ENCODE measurements around the gene VAC14.

VAC14 gene

DNA sequence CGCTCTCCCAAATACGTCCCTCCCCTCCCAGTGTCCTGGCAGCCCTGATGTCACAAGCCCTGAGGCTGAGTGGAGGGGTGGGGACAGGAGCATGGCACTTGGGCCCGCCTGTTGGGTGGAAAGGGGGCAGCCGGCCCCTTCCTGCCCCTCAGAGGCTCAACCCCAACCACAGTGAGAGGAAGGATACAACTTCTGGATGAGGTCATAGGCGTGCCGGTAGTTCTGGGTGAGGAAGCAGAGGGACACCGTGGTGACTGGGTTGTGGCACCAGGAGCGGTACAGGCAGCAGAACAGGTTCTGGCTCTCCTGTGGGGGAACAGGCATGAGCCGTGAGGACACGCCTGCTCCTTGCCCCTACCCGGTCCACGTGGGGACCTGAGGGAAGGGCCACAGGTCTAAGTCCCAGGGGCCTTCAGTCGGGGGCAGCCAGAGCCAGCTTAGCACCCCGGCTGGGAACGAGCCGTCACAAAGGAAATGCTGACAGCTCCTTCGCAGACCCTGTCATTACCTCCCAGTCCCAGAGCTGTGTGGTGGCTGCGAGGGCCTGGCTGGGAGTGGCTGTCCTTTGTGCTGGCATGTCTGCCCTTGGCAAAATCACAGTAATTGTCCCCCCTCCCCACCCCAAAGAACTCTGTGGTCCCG, 103.9 kb downstream of the VAC14 start:
- Mint-ChIP-seq H3K4me1 (ENCODE audit: low read depth) (peaks cover 35% of the 10 kb centered on the region), H3K27ac (peak overlapping the region; percentile 88), H3K9me3 (ENCODE audit: low read depth) (no peaks in the 10 kb centered on the region), H3K36me3 (peaks cover 2% of the 10 kb centered on the region), H3K4me3 (peak overlapping the region; percentile 58), H3K27me3 (no peaks in the 10 kb centered on the region)

DNA sequence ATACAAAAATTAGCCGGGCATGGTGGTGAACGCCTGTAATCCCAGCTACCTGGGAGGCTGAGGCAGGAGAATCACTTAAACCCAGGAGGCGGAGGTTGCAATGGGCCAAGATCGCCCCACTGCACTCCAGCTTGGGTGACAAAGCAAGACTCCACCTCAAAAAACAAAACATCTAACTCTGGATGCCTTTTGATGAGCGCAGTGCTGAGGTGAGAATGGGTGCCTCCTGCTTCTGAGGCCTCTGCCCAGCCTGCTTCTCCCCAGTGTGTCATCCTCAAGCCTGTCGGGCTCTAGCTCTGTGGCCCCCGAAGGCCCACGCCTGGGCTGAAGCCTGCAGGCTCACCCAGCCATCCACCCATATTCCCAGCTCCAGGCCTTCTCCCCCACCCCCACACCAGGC, 104.6 kb downstream of the VAC14 start:
- Mint-ChIP-seq H3K36me3 (peaks cover 2% of the 10 kb centered on the region), H3K4me3 (peak overlapping the region; percentile 20), H3K27ac (peak overlapping the region; percentile 88), H3K9me3 (ENCODE audit: low read depth) (no peaks in the 10 kb centered on the region), H3K27me3 (no peaks in the 10 kb centered on the region), H3K4me1 (ENCODE audit: low read depth) (peaks cover 35% of the 10 kb centered on the region)

DNA sequence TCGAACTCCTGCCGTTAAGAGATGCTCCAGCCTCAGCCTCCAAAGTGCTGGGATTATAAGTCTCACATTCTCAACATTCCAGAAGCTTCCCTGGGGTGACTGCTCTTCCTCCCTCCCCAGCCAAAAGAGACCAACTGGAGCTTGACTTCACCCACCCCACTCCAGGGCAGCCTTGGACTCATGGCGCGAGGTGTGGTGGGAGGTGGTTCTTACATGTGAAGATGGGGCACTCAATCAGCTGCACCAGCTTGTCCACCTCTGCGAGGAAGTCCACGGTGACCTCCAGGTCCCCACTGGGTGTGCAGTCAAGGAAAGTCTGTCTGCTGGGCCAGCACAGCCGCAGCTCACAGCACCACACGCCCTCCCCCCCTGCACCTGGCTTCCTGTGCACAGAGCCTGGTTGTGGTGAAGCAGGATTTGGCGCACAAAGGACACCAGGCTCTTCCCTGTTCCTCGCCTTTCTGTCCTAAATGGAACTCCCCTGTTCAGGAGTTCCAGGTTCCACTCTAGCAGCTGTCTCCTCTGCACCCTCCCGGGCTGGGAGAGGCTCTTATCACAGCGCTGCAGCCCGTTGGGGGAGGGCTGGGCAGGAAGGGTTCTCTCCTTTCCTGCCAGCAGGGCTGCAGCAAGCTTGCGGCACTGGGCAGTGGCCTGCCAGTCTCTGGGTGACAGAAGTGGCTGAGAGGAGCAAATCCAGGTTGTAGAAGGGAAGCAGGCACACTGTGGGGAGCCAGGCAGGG, 105.5 kb downstream of the VAC14 start:
- H3K36me3 Mint-ChIP-seq, result peaks cover 2% of the 10 kb centered on the region
- no peaks in the 10 kb centered on the region for H3K9me3 Mint-ChIP-seq (ENCODE audit: low read depth)
- no peaks in the 10 kb centered on the region for H3K27me3 Mint-ChIP-seq
- peaks cover 35% of the 10 kb centered on the region for H3K4me1 Mint-ChIP-seq (ENCODE audit: low read depth)
- peak overlapping the region; percentile 88 for H3K27ac Mint-ChIP-seq
- peak overlapping the region; percentile 22 for H3K4me3 Mint-ChIP-seq

DNA sequence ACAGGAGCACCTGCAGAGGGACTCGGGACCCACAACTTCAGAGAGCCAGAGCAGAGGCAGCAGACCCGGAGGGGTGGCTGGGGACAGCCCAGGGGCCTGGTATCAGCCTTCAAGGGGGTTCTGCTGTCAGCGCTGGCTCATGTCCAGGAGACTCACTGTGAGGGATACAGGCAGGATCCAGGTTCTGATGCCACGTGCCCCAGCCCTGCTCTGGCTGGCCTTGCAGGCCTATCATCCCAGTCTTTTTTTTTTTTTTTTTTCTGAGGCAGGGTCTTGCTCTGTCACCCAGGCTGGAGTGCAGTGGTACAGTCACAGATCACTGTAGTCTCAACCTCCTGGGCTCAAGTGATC, 106.1 kb downstream of the VAC14 start:
- no peak overlapping the region for H3K27ac Mint-ChIP-seq
- no peaks in the 10 kb centered on the region for H3K27me3 Mint-ChIP-seq
- no peaks in the 10 kb centered on the region for H3K9me3 Mint-ChIP-seq (ENCODE audit: low read depth)
- H3K4me1 Mint-ChIP-seq (ENCODE audit: low read depth), result peaks cover 35% of the 10 kb centered on the region
- H3K36me3 Mint-ChIP-seq, result peaks cover 2% of the 10 kb centered on the region
- no peak overlapping the region for H3K4me3 Mint-ChIP-seq

DNA sequence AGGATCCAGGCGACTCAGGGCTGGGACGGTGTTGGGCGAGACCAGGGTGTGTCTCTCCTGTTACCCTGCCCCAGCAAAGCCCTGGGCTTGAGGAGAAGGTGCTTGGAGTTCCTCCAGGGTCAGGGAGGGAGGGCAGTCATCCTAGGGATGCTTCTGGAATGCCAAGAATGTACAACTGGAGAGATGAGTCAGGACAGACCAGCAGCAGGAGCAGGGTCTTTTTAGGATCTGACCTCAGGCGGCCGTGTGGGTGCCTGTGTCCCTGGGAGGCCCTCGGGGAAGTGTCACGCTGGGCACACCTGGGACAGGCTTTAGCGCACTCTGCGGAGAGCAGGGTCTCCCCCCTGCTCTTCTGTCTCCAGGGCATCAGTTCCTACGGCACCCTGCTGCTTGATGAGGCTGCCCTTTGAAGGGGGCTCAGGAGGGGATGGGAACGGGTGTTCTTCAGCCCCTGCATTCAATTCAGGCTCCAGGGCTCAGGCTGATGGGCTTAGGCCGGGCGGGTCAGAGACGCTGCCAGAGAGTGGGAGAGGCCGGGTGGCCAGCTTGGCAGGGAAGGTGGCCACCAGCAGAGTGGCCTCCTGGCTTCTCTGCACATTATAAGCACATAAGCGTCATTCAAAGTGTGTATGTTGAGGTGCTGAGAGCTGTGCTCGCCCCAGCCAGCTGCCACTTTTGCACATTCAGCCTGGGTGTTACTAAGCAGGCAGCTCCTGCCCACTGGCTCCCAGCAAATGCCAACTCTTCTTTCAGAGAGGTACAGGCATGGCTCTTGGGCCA, 106.7 kb downstream of the VAC14 start:
- Mint-ChIP-seq H3K4me3 (no peak overlapping the region), H3K9me3 (ENCODE audit: low read depth) (no peaks in the 10 kb centered on the region), H3K36me3 (peaks cover 2% of the 10 kb centered on the region), H3K27ac (no peak overlapping the region), H3K27me3 (no peaks in the 10 kb centered on the region), H3K4me1 (ENCODE audit: low read depth) (peaks cover 34% of the 10 kb centered on the region)

DNA sequence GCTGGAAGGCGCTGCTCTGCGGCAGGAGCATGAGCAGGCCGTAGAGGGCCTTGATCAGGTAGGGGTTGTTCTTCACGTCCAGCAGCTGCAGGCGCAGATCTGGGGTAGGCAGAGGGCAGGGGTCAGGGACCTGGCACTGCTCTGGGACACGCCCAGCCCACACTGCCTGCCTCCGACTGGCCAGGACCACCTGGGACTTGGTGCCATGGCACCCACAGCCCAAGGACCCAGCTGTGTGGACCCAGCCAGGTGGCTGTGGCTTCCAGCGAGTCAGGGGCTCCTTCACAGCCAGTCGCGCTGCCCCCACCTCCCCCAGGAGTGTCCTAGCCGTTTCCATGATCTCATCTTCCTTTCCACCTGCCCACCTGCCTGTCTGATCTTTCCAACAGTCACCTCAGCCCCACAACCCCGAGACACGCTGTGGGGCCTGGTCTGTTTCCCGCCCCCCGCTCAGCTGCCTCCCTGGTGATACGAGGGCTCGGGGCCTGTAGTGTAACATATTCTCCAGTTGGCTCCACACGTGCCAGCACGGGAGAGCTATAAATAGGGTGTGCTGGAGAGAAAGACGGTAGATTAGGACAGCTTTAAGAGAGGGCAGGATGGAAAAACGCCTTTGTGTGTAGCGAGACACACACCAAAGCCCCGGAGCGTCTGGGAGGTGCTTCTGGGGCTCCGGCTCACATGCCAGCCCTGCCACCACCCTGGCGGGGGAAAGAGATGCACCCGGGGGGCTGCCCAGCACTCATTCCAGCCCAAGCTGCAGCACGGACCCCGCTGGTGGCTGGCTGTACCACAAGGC, 107.9 kb downstream of the VAC14 start:
- H3K4me1 Mint-ChIP-seq (ENCODE audit: low read depth), result peaks cover 28% of the 10 kb centered on the region
- no peaks in the 10 kb centered on the region for H3K9me3 Mint-ChIP-seq (ENCODE audit: low read depth)
- H3K36me3 Mint-ChIP-seq, result no peaks in the 10 kb centered on the region
- H3K4me3 Mint-ChIP-seq, result no peak overlapping the region
- H3K27me3 Mint-ChIP-seq, result no peaks in the 10 kb centered on the region
- no peak overlapping the region for H3K27ac Mint-ChIP-seq

DNA sequence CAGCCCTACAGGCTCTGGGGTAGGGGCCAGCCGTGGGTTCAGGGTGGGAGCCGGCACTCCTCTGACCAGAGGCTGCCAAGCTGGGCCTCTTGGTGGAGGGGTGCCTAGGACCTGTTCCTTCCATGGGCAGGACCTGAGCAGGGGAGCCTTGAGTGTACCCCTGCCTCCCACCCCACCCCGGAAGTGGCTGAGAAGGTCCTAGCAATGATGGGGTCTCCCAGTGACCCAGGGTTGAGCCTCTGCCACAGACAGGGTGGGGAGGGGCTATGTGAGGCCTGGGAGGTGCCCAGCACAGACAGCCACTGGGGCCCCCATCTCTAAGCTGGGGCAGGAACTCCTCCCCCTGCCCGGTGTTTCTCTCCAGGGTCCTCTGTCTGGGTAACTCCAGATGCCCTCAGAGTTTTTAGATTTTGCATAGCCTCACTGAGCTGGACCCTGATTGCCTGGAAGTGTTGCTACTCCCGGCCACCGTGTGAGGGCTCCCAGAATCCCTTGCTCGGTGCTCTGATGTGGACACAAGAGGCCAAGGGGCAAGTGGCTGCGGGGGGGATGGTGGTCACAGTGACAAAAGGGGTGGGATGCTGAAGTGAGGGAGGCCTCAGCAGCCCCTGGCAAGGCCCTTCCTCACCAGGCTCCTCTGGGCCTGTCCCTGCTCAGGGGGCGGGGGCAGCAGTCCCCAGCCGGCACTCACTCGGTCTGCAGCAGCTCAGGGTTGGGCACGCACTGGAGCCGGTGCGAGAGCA, 108.7 kb downstream of the VAC14 start:
- H3K36me3 Mint-ChIP-seq, result no peaks in the 10 kb centered on the region
- H3K4me3 Mint-ChIP-seq, result no peak overlapping the region
- H3K4me1 Mint-ChIP-seq (ENCODE audit: low read depth), result peaks cover 23% of the 10 kb centered on the region
- H3K9me3 Mint-ChIP-seq (ENCODE audit: low read depth), result no peaks in the 10 kb centered on the region
- no peaks in the 10 kb centered on the region for H3K27me3 Mint-ChIP-seq
- no peak overlapping the region for H3K27ac Mint-ChIP-seq

DNA sequence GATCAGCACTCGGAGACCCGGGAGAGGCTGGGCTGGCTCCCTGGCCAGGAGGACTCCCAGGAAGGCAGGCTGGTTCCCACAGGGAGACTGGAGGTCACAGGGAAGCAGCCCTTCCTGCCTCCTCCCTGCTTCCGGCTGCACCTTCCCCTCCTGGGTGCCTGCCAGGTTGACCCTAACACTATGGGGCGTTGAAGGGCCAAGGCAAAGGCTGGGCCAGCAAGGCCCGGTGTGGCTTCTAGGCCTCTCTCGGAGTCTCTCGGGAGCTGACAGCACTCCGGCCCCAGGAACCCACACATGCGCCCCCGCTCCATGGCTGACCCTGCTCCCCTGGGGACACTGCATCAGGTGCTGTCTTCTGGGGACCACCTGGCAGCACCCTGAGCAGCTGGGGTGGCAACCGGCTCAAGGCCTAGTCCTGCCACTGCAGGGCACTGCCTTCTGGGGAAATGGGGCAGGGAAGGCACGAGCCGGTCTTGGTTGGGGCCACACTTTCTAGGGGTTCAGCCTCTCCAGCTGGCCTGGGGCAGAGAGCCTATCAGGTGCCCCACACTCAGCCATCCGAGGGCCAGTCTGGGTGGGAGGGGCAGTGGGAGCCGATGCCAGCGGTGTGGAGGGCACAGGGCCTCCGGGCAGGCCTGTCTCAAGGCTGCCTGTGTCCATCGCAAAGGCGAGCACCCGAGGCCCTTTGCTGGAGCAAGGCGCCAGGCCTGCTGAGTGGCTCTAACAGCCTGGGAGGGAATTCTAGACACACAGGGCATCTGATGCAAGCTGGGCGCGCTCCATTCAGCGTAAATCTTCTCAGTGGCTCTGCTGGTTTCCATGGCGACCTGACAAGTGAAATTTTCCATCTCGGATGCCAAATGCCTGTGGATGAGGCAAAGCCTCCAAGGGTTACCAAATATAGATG, 109.5 kb downstream of the VAC14 start:
- no peaks in the 10 kb centered on the region for H3K27me3 Mint-ChIP-seq
- no peak overlapping the region for H3K27ac Mint-ChIP-seq

DNA sequence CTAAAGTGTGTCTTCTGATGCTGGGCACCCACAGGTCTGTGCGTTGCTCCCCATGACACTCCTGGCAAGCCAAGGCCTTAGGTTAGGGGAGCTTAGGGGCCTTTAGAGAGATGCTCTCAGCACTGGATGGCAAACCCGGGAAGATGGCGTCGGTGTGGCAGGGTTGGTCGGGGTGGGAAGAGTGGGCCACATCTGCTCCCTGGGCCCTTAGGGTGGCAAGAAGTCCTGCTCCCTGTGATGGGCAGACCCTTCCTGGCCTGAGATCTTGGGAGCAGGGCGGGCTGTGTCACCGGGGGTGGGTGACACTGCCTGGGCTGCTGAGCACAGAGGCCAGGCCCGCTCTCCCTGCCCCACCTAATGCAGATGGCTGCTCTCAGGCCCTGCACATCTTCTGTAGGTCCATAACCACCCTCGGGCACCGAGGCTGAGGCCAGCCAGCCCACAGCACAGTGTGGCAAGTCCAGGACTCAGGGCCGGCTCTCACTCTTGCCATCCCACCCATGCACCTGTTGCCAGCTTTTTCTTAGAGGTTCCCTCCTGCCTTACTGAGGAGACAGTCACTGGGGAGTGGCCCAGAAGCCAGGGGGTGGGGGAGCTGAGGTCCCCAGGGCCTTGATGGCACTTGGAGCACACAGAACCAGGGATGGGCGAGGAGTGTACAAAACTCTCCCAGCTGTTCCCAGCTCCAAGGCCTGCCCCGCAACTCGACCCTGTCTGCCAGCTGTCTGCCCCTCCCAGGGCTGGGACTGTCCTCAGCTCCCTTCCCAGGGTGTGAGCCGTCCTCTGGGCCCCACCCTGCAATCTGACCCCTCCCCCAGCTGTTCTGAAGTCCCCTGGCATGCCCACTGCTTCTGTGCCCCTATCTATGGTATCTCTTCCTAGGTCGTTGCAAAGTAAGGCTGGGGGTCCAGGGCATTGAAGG, 110.7 kb downstream of the VAC14 start:
- H3K27ac Mint-ChIP-seq, result no peak overlapping the region

More for the DNA sequence above, 109.5 kb downstream of the VAC14 start:
- H3K9me3 Mint-ChIP-seq (ENCODE audit: low read depth), result no peaks in the 10 kb centered on the region
- H3K4me3 Mint-ChIP-seq, result no peak overlapping the region
- peaks cover 15% of the 10 kb centered on the region for H3K4me1 Mint-ChIP-seq (ENCODE audit: low read depth)
- H3K36me3 Mint-ChIP-seq, result no peaks in the 10 kb centered on the region

DNA sequence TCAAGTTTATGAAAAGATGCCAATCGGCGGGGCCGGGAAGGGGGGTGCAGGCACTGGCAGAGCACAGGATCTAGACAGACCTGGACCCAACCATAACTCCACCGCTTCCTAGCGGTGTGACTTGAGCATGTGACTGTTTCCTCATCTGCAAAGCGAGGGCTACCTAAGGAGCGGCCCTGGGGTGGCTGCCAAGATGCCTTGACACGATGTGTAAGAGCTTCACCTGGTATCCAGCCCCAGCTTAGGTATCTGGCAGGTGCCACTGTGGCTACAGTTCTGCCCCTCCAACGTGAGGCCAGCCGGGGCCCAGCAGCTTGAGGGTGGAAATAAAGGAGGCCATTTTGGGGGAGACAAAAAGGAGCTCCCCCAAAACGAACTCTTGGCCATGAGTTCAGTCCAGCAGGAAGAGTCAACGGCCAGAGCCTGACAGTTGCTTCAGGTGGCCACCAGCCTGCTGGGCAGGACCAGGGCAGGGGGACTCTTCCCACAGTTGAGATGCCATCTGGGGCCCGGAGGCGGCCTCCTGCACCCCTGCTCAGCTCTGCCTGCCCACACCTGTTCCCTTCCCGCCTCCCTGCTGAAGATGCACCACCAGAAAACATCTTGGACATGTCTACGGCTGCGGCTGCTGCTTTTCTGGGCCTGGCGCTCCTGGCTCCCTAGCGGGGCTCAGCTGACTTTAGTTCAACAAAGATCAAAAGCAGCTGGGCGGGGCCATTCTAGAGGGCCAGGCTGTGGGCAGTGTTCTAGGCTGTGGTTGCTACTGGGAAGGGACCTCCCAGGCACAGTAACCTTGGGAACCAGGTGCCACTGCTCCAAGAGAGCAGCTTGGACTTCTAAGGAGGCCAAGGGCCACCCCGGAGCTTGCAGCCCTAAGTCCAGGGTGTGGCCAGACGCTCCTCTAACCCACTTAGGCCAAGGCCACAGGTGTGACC, 111.7 kb downstream of the VAC14 start:
- Mint-ChIP-seq H3K9me3 (ENCODE audit: low read depth) (no peaks in the 10 kb centered on the region), H3K4me1 (ENCODE audit: low read depth) (peaks cover 2% of the 10 kb centered on the region), H3K4me3 (no peak overlapping the region), H3K27me3 (no peaks in the 10 kb centered on the region), H3K36me3 (no peaks in the 10 kb centered on the region), H3K27ac (no peak overlapping the region)

More for the DNA sequence above, 110.7 kb downstream of the VAC14 start:
- peaks cover 3% of the 10 kb centered on the region for H3K4me1 Mint-ChIP-seq (ENCODE audit: low read depth)
- H3K9me3 Mint-ChIP-seq (ENCODE audit: low read depth), result no peaks in the 10 kb centered on the region
- no peaks in the 10 kb centered on the region for H3K27me3 Mint-ChIP-seq
- H3K36me3 Mint-ChIP-seq, result no peaks in the 10 kb centered on the region
- no peak overlapping the region for H3K4me3 Mint-ChIP-seq

DNA sequence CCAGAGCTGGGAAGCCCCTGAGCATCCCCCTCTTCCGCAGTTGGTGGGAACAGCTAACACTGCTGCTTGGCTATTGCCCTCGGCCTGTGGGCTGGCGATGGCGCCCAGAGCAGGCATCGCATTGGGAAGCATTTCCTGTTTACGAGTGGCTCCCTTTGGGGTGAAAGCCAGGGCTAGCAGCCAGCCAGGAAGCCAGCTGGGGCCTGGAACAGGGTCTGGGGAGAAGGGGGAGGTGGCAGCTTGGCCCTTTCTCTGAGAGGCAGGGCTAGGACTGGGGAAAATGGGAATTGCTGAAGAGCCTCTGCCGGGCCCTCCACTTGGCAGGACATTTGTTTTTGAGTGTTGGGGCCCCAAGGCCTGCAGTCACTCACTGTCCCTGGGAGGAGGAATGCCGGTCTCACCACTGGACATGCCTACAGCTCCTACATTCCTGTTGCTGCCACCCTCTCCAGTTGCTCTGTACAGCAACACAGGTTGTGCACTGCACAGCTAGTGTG, 112.7 kb downstream of the VAC14 start:
- Mint-ChIP-seq H3K4me3 (no peak overlapping the region), H3K27ac (no peak overlapping the region), H3K4me1 (ENCODE audit: low read depth) (peaks cover 2% of the 10 kb centered on the region), H3K9me3 (ENCODE audit: low read depth) (no peaks in the 10 kb centered on the region), H3K27me3 (no peaks in the 10 kb centered on the region), H3K36me3 (no peaks in the 10 kb centered on the region)

Data from activated naive CD8-positive, alpha-beta T cell (primary cell).